HG02759 (cell line): Measurements from ENCODE around the gene SBNO1.
"Not testable (repeated sequence)": the region's sequence is repeated elsewhere in the genome, so short reads cannot be mapped to it uniquely, and the experiment has no call there.

Experiments
- ATAC-seq: cut with Tn5 transposase; IDR thresholded peaks from one replicate; pipeline ENCODE4 v1.9.1; 2021; ENCODE audit warnings: mild to moderate bottlenecking, moderate library complexity; ENCODE audit not compliant: unreplicated experiment

SBNO1 gene

GRCh38 chr12:123271001-123271668 is 93.5 kb downstream of the SBNO1 start:
- peak; percentile 75 for ATAC-seq

- peak; percentile 13 for ATAC-seq
Observed at GRCh38 chr12:123270214-123271000, 94.2 kb downstream of the SBNO1 start.

GRCh38 chr12:123269896-123270213 is 94.8 kb downstream of the SBNO1 start:
- ATAC-seq = no peak

- no peak for ATAC-seq
Observed at GRCh38 chr12:123269395-123269892, 95.2 kb downstream of the SBNO1 start.

- no peak for ATAC-seq
Observed at GRCh38 chr12:123268850-123269249, 95.8 kb downstream of the SBNO1 start.

GRCh38 chr12:123267991-123268843 is 96.4 kb downstream of the SBNO1 start:
- ATAC-seq = no peak

- ATAC-seq = no peak
Observed at GRCh38 chr12:123267335-123267920, 97.2 kb downstream of the SBNO1 start.

GRCh38 chr12:123266679-123267277 is 97.9 kb downstream of the SBNO1 start:
- no peak for ATAC-seq

GRCh38 chr12:123265851-123266678 is 98.6 kb downstream of the SBNO1 start:
- no peak for ATAC-seq

GRCh38 chr12:123264642-123265041 is 100.0 kb downstream of the SBNO1 start:
- ATAC-seq = no peak

GRCh38 chr12:123263196-123263817 is 101.3 kb downstream of the SBNO1 start:
- ATAC-seq = no peak

GRCh38 chr12:123261196-123261595 is 103.5 kb downstream of the SBNO1 start:
- ATAC-seq = no peak

- no peak for ATAC-seq
Observed at GRCh38 chr12:123260081-123260480, 104.6 kb downstream of the SBNO1 start.

GRCh38 chr12:123258593-123258992 is 106.1 kb downstream of the SBNO1 start:
- ATAC-seq = no peak

- ATAC-seq = no peak
Observed at GRCh38 chr12:123254853-123255446, 109.7 kb downstream of the SBNO1 start.

- ATAC-seq = no peak
Observed at GRCh38 chr12:123253641-123254459, 110.8 kb downstream of the SBNO1 start.

- ATAC-seq = not testable (repeated sequence)
Observed at GRCh38 chr12:123252365-123252764, 112.3 kb downstream of the SBNO1 start.
